ENCODE measurements around the gene MYEF2.

DNA sequence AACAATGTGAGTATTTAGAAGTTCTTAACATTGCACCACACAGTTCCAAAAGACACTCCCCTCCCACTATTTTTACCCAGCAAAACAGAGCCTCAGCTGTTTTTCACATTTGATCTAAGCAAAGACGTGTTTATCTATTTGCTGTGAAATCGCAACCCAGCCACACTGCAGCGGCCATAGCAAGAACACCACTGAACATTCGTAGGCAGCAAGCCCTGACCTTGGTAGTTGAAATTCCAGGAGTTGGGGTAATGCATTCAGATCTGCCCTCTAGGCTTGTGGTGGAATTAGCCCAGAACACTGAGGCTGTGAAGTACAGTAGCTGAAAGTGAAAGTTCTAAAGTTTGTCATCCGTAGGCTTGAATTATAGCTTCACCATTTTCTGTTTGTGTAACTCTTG lies 74.4 kb downstream of the MYEF2 start:
- TF ChIP-seq KAT7 (CRISPR knock-in tag; IDR thresholded peaks at IDR 0.05; ENCODE audit: borderline replicate concordance) (no peak), ERF (CRISPR knock-in tag; IDR thresholded peaks at IDR 0.05) (no peak)
- TF ChIP-seq, protein P1, sequence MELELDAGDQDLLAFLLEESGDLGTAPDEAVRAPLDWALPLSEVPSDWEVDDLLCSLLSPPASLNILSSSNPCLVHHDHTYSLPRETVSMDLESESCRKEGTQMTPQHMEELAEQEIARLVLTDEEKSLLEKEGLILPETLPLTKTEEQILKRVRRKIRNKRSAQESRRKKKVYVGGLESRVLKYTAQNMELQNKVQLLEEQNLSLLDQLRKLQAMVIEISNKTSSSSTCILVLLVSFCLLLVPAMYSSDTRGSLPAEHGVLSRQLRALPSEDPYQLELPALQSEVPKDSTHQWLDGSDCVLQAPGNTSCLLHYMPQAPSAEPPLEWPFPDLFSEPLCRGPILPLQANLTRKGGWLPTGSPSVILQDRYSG (CRISPR knock-in tag; IDR thresholded peaks at IDR 0.05) = no peak
